Esophagus (tissue), 2 donors: ENCODE results near the gene PRDM15. TPM values are rescaled to one million over a fixed set of nuclear protein-coding genes. Genes with fewer than 3 reads are reported as not detected.

ENCODE experiments used
- H3K27ac ChIP-seq, 2 donors: one replicate each; pipeline ENCODE4 v1.5.1; 2013; ENCODE audit warnings: low read depth in 2 of 2, mild to moderate bottlenecking in 2 of 2, inconsistent platforms in 1 of 2, low read length in 1 of 2, moderate library complexity in 1 of 2
- H3K27me3 ChIP-seq, 2 donors: one replicate each; pipeline ENCODE4 v1.6.1; 2013; ENCODE audit warnings: low read length in 2 of 2, control low read depth in 1 of 2, mild to moderate bottlenecking in 1 of 2; ENCODE audit not compliant: insufficient read depth in 2 of 2, control insufficient read depth in 1 of 2
- H3K36me3 ChIP-seq, 2 donors: one replicate each; pipeline ENCODE4 v1.6.1; 2013; ENCODE audit warnings: low read length in 1 of 2; ENCODE audit not compliant: control insufficient read depth in 2 of 2, insufficient read depth in 2 of 2
- H3K4me1 ChIP-seq, 2 donors: one replicate each; pipeline ENCODE4 v1.6.1; 2013; ENCODE audit warnings: low read length in 1 of 2; ENCODE audit not compliant: control insufficient read depth in 2 of 2, insufficient read depth in 2 of 2
- H3K4me3 ChIP-seq, 2 donors: one replicate each; pipeline ENCODE4 v1.5.1; 2013; ENCODE audit warnings: low read length in 2 of 2, mild to moderate bottlenecking in 2 of 2, low read depth in 1 of 2, moderate library complexity in 1 of 2
- H3K9me3 ChIP-seq, 2 donors: one replicate each; pipeline ENCODE4 v1.6.1; 2013; ENCODE audit warnings: mild to moderate bottlenecking in 2 of 2, low read depth in 1 of 2, low read length in 1 of 2, moderate library complexity in 1 of 2; ENCODE audit not compliant: control insufficient read depth in 2 of 2, insufficient read depth in 1 of 2
- WGBS, 2 donors: extraction: QIAGEN DNeasy Blood & Tissue Kit; methylation state at CpG; one replicate each; pipeline ENCODE4 v1.1.7; 2013; 5-methylcytosine and 5-hydroxymethylcytosine counted together
- polyA plus RNA-seq, 2 donors: library from polyadenylated mRNA; stranded (reverse); fragments of 200-250 nt; gene quantifications; one replicate each; pipeline ENCODE4 v1.2.3, GENCODE V29; 2013
- donor health status: healthy with polysubstance abuse.
- donor health status: Bipolar disorder and iron deficiency.

Gene PRDM15
- polyA plus RNA-seq, 2 donors: 2.2 to 4.4 TPM

DNA sequence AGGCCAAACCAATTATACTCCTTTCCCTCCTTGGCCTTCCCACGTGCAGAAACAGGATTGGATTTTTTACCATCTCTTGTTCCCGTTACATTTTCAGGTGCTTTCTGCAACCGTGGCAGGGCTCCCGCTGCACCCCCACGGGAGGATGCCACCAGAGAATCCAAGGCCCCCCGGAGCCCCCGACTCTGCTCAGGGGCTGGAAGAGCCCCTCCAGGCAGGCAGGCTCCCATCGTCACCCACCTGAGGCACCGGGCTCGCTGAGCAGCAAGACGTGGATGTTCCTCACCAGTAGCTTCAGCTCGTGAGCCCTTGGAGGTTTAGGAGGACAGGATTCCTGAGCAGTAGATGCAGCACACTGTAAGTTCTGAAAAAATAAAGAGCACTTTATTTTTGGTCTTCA lies 35.2 kb upstream of the PRDM15 start:
- no peaks in the 10 kb centered on the region for H3K4me1 ChIP-seq
- no peaks in the 10 kb centered on the region for H3K27me3 ChIP-seq
- H3K4me3 ChIP-seq: no peak overlapping the region
- no peak overlapping the region for H3K27ac ChIP-seq
- peaks cover 16 to 35% of the 10 kb centered on the region in 2 donors for H3K36me3 ChIP-seq
- H3K9me3 ChIP-seq: no peaks in the 10 kb centered on the region
- 92 to 95% methylated on average over 12 of the region's 12 CpGs for WGBS, 2 donors

DNA sequence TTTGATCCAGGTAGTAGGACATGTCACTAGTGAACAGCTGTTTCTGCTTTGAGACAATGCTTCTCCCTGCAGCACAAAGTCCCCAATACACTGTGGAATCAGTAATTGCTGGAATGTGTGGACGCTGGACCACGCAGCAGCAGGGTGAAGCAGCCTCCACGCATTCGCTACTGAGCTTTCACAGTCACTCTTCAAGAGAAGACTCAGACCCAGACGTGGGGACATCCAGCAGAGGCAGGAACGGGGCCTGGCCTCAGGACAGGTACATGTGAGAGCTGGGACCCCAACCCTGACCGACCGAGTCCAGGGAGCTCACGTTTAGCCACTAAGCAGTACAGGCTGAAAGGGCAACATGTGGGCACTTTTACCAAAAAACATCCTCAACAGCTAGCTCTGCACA lies 34.1 kb upstream of the PRDM15 start:
- H3K4me3 ChIP-seq: no peak overlapping the region
- H3K36me3 ChIP-seq: peaks cover 14 to 36% of the 10 kb centered on the region in 2 donors
- no peaks in the 10 kb centered on the region for H3K27me3 ChIP-seq
- no peaks in the 10 kb centered on the region for H3K4me1 ChIP-seq
- H3K9me3 ChIP-seq: no peaks in the 10 kb centered on the region
- no peak overlapping the region for H3K27ac ChIP-seq
- 96 to 98% methylated on average over 9 of the region's 9 CpGs for WGBS, 2 donors

DNA sequence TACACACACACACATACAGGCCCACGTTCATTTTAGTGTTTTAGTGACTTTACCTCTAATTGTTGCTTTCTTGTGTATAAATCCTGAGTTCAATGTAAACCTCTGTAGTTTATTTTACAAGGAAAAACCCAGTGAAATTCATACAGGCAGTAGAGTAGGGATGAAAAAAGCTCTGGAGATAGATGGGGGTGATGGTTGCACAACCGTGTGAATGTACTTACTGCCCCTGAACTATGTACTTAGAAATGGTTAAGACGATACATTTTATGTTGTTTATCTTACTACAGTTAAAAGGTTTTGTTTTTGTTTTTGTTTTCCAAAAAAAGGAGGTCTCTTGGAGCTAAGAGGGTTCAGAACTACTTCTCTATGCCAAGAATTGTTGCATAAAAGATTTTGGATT lies 29.7 kb upstream of the PRDM15 start:
- H3K27me3 ChIP-seq: no peaks in the 10 kb centered on the region
- peaks cover 8 to 37% of the 10 kb centered on the region in 2 donors for H3K36me3 ChIP-seq
- no peak overlapping the region for H3K27ac ChIP-seq
- H3K4me1 ChIP-seq: no peaks in the 10 kb centered on the region
- no peaks in the 10 kb centered on the region for H3K9me3 ChIP-seq
- no peak overlapping the region for H3K4me3 ChIP-seq
- WGBS, 2 donors: 75% methylated on average over 3 of the region's 3 CpGs

DNA sequence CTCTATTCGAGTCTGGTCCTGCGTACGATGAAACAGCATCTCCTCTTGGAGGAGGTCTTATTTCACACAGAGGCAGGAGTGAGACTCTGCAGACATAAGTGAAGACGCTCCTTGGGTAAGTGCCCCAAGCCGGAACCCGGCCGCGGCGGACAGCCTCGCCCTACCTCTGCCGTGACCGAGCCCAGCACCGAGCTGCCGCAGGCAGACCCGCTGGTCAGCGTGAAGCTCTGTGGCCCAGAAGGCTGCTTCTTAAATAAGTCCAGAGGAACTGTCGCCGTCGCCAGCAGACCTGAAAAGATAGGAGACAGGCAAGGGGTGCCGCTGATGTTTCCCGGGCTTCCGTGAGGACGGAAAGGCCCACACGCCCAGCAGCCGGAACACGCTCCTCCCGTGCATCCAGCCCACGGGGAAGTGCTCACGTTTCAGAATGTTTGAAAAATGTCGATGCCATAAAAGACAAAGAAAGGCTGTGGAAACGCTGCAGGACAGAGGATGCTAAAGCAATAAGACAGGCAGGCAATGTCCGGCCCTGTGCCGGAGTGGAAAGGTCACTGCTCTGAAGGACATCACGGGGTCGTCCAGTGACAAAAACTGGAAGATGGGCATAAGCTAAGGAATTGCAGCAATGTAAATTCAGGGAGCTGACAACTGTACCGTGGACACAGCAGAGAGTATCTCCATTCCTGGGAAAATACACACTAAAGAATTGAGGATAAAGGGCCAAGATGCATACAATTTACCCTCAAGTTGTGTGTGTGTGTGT lies 28.5 kb upstream of the PRDM15 start:
- Histone ChIP-seq H3K27me3 (no peaks in the 10 kb centered on the region), H3K4me3 (no peak overlapping the region), H3K4me1 (no peaks in the 10 kb centered on the region), H3K9me3 (no peaks in the 10 kb centered on the region), H3K36me3 (peaks cover 8 to 33% of the 10 kb centered on the region in 2 donors), H3K27ac (no peak overlapping the region)
- 93 to 94% methylated on average over 36 of the region's 36 CpGs for WGBS, 2 donors

DNA sequence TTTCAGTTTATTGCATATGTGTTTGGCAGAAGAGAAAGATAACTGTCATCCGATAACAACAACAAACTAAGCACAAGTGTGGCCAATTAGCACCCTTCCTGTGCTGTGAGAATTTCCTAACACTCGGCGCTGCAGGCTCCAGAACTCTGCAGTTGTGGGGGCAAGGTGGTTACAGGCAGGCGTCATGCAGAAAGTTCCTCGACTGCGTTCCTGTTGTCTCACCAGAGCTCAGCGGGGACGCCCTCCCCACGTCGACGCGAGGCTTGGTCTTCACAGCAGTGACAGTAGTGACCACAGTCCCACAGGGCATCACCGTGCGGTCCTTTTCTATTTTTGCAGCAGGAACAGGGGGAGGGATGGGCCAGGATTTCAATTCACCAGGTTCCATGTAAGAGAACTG lies 27.6 kb upstream of the PRDM15 start:
- Histone ChIP-seq H3K4me1 (no peaks in the 10 kb centered on the region), H3K27me3 (no peaks in the 10 kb centered on the region), H3K27ac (no peak overlapping the region), H3K36me3 (peaks cover 8 to 33% of the 10 kb centered on the region in 2 donors), H3K9me3 (no peaks in the 10 kb centered on the region), H3K4me3 (no peak overlapping the region)
- 92 to 93% methylated on average over 14 of the region's 14 CpGs for WGBS, 2 donors

DNA sequence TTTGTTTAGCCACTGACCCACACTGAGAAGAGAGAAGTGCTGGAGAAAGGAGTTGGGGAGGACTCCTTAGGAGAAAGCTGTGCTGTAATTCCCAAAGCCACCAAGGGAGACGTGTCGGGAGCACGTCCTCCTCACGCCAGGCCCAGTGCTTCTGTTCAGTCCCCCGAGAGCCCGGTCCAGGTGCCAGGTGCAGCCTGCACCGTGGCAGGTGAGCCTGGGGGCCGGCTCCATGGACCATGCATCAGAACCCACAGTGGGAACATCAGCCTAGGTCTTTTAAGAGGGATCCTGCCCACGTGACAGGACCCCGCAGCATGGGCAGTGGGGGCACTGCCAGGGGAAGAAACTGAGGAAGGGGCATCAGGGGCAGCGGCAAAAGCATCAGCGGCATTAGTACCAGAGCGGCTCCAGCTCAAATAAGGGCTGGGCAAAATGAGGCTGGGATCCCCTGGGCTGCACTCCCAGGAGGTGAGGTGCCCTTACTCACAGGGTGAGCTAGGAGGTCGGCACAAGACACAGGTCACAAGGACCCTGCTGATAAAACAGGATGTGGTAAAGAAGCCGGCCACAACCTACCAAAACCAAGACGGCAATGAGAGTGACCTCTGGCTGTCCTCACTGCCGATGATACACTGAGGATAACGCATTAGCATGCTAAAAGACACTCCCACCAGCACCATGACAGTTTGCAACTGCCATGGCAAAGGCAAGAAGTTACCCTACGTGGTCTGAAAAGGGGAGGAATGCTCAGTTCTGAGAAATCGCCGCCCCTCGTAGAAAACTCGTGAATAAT lies 24.6 kb upstream of the PRDM15 start:
- Histone ChIP-seq H3K27ac (no peak overlapping the region), H3K36me3 (peaks cover 8 to 31% of the 10 kb centered on the region in 2 donors), H3K9me3 (no peaks in the 10 kb centered on the region), H3K27me3 (no peaks in the 10 kb centered on the region), H3K4me1 (no peaks in the 10 kb centered on the region), H3K4me3 (no peak overlapping the region)
- WGBS, 2 donors: 86 to 89% methylated on average over 23 of the region's 23 CpGs

DNA sequence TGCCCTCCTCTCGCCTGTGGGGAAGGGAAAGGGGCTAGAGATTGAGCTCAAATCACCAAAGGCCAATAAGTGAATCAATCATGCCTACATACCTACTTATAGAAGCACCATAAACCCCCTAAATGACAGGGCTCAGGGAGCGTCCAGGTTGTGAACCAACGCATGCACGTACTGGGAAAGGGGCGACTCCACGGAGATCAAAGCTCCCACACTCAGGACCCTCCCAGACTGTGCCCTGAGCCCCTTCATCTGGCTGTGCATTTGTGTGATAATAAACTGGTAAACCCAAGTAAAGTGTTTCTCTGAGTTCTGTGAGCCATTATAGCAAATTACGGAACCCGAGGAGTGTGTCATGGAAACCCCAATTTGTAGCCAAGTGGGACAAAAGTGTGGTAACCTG lies 23.8 kb upstream of the PRDM15 start:
- Histone ChIP-seq H3K4me3 (no peak overlapping the region), H3K27me3 (no peaks in the 10 kb centered on the region), H3K4me1 (no peaks in the 10 kb centered on the region), H3K36me3 (peaks cover 8 to 30% of the 10 kb centered on the region in 2 donors), H3K27ac (no peak overlapping the region), H3K9me3 (no peaks in the 10 kb centered on the region)
- 97% methylated on average over 8 of the region's 8 CpGs for WGBS, 2 donors

DNA sequence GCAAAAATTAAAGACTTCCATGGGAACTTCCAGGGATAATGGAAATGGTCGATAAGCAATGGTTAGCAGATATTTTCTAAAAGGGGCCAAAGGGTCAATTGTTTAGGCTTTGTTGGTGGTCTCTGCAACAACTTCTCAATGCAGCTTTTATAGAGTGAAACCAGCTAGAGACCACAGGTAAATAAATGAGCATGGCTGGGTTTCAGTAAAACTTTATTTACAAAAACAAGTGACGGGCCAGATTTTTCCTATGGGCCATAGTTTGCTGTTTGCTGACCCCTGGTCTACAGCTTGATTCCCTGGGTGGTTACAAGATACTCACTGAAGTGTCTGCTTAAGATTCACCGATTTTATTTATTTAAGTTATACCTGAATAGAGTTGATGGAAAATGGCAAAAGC lies 22.6 kb upstream of the PRDM15 start:
- Histone ChIP-seq H3K27me3 (no peaks in the 10 kb centered on the region), H3K9me3 (no peaks in the 10 kb centered on the region), H3K4me1 (no peaks in the 10 kb centered on the region), H3K4me3 (no peak overlapping the region), H3K27ac (no peak overlapping the region), H3K36me3 (peaks cover 5 to 20% of the 10 kb centered on the region in 2 donors)
- 93 to 94% methylated on average over 3 of the region's 3 CpGs for WGBS, 2 donors

DNA sequence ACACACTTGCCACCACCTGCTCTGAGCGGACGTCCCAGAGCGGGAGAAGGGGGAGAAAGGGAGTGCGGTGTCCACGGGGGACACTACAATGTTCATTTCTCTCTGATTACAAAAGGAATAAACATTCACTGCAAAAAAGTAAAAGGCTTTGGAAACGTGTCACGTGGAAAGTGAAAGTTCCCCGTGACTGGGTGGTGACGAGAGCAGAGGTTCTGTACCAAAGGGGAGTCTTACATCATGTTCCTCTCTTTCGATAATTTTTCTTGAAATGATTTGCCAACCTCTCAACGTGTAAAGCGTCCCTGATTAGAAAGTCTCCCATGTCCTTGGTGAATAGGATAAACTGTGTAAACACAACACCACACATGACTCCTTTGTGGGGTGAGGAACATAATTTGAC lies 22.0 kb upstream of the PRDM15 start:
- H3K4me3 ChIP-seq: no peak overlapping the region
- WGBS, 2 donors: 66 to 83% methylated on average over 12 of the region's 12 CpGs
- H3K9me3 ChIP-seq: no peaks in the 10 kb centered on the region
- no peaks in the 10 kb centered on the region for H3K27me3 ChIP-seq
- no peaks in the 10 kb centered on the region for H3K4me1 ChIP-seq
- H3K36me3 ChIP-seq: peaks cover 4 to 18% of the 10 kb centered on the region in 2 donors
- H3K27ac ChIP-seq: no peak overlapping the region
